H9 (cell line): ENCODE measurements around the gene KRT8. TPM values are rescaled to one million over a fixed set of nuclear protein-coding genes. Genes with fewer than 3 reads are reported as not detected.

ENCODE experiments used
- DNase-seq: peaks from one replicate; pipeline ENCODE4 v3.0.0-alpha.2; 2017
- H2AFZ ChIP-seq: one replicate; pipeline ENCODE4 v1.6.1; 2013; ENCODE audit warnings: mild to moderate bottlenecking, low read length, control low read depth, moderate library complexity
- H2AK5ac ChIP-seq: 2 replicates; pipeline ENCODE4 v1.6.1; 2013; ENCODE audit warnings: low read length, control low read depth, mixed read lengths; ENCODE audit not compliant: insufficient read length
- H2BK120ac ChIP-seq: one replicate; pipeline ENCODE4 v1.6.1; 2013; ENCODE audit warnings: low read depth, mild to moderate bottlenecking, low read length, control low read depth, inconsistent platforms; ENCODE audit not compliant: poor library complexity, severe bottlenecking
- H2BK12ac ChIP-seq: 2 replicates; pipeline ENCODE4 v1.6.1; 2013; ENCODE audit warnings: low read length, control low read depth, mixed read lengths, low read depth; ENCODE audit not compliant: insufficient read length
- H2BK15ac ChIP-seq: 2 replicates; pipeline ENCODE4 v1.6.1; 2013; ENCODE audit warnings: low read depth, low read length, control low read depth
- H2BK20ac ChIP-seq: one replicate; pipeline ENCODE4 v1.6.1; 2013; ENCODE audit warnings: low read depth, mild to moderate bottlenecking, low read length, control low read depth, inconsistent platforms; ENCODE audit not compliant: poor library complexity, severe bottlenecking
- H2BK5ac ChIP-seq: 2 replicates; pipeline ENCODE4 v1.6.1; 2013; ENCODE audit warnings: low read length, control low read depth, mixed read lengths; ENCODE audit not compliant: insufficient read length
- H3K14ac ChIP-seq: 2 replicates; pipeline ENCODE4 v1.6.1; 2013; ENCODE audit warnings: low read length, control low read depth; ENCODE audit not compliant: insufficient read depth
- H3K18ac ChIP-seq: 2 replicates; pipeline ENCODE4 v1.6.1; 2013; ENCODE audit warnings: low read depth, mild to moderate bottlenecking, mixed read lengths, low read length, control low read depth; ENCODE audit not compliant: insufficient read length
- H3K23ac ChIP-seq: 2 replicates; pipeline ENCODE4 v1.6.1; 2013; ENCODE audit warnings: low read length, control low read depth, mixed read lengths, low read depth; ENCODE audit not compliant: insufficient read length
- H3K23me2 ChIP-seq: 2 replicates; pipeline ENCODE4 v1.6.1; 2013; ENCODE audit warnings: low read depth, mild to moderate bottlenecking, mixed read lengths, low read length, control low read depth; ENCODE audit not compliant: insufficient read length, poor library complexity, severe bottlenecking
- H3K27ac ChIP-seq: 2 replicates; pipeline ENCODE4 v1.5.1; 2013; ENCODE audit warnings: low read length, control low read depth, mixed read lengths, low read depth; ENCODE audit not compliant: insufficient read length
- H3K27me3 ChIP-seq: 2 replicates; pipeline ENCODE4 v1.6.1; 2013; ENCODE audit warnings: low read length, control low read depth, inconsistent platforms; ENCODE audit not compliant: insufficient read depth
- H3K4ac ChIP-seq: 2 replicates; pipeline ENCODE4 v1.6.1; 2013; ENCODE audit warnings: low read depth, mild to moderate bottlenecking, control low read depth, inconsistent platforms, low read length, moderate library complexity
- H3K4me1 ChIP-seq: 2 replicates; pipeline ENCODE4 v1.6.1; 2013; ENCODE audit warnings: low read length, control low read depth, inconsistent platforms; ENCODE audit not compliant: insufficient read depth
- H3K4me2 ChIP-seq: 2 replicates; pipeline ENCODE4 v1.6.1; 2013; ENCODE audit warnings: low read length, control low read depth, mixed read lengths; ENCODE audit not compliant: insufficient read length, insufficient read depth
- H3K56ac ChIP-seq: 2 replicates; pipeline ENCODE4 v1.6.1; 2013; ENCODE audit warnings: low read depth, mild to moderate bottlenecking, mixed read lengths, low read length, control low read depth; ENCODE audit not compliant: insufficient read length
- H3K79me1 ChIP-seq: 2 replicates; pipeline ENCODE4 v1.6.1; 2013; ENCODE audit warnings: low read depth, mild to moderate bottlenecking, moderate library complexity, low read length, control low read depth, inconsistent platforms; ENCODE audit not compliant: insufficient read depth, poor library complexity, severe bottlenecking
- H3K79me2 ChIP-seq: 2 replicates; pipeline ENCODE4 v1.6.1; 2013; ENCODE audit warnings: low read length, control low read depth, inconsistent platforms; ENCODE audit not compliant: insufficient read depth
- H3K9ac ChIP-seq: 2 replicates; pipeline ENCODE4 v1.6.1; 2013; ENCODE audit warnings: low read length, control low read depth, mixed read lengths; ENCODE audit not compliant: insufficient read length; ENCODE audit errors: extremely low read depth
- H3K9me3 ChIP-seq: one replicate; pipeline ENCODE4 v1.6.1; 2013; ENCODE audit warnings: low read depth, low read length, inconsistent platforms; ENCODE audit not compliant: control insufficient read depth
- H3T11ph ChIP-seq: one replicate; pipeline ENCODE4 v1.6.1; 2013; ENCODE audit warnings: mild to moderate bottlenecking, low read length, control low read depth, inconsistent platforms
- H4K20me1 ChIP-seq: one replicate; pipeline ENCODE4 v1.6.1; 2013; ENCODE audit not compliant: control insufficient read depth, insufficient read length, insufficient read depth
- H4K5ac ChIP-seq: 2 replicates; pipeline ENCODE4 v1.6.1; 2013; ENCODE audit warnings: low read depth, mild to moderate bottlenecking, mixed read lengths, low read length, control low read depth; ENCODE audit not compliant: insufficient read length
- H4K8ac ChIP-seq: replicated peaks from 2 replicates; pipeline ENCODE4 v1.6.1; 2013; ENCODE audit warnings: low read length, control low read depth, mixed read lengths, low read depth; ENCODE audit not compliant: insufficient read length
- H4K91ac ChIP-seq: 2 replicates; pipeline ENCODE4 v1.6.1; 2013; ENCODE audit warnings: low read depth, mild to moderate bottlenecking, moderate library complexity, mixed read lengths, low read length, control low read depth; ENCODE audit not compliant: insufficient read length
- H3K27ac Mint-ChIP-seq, 3 experiments: 2 replicates in 2 of 3; 3 replicates in 1 of 3; pipeline ENCODE4 v1.8.0; 2020 to 2021; ENCODE audit warnings: mixed read lengths in 3 of 3, mild to moderate bottlenecking in 1 of 3, moderate library complexity in 1 of 3
- H3K27me3 Mint-ChIP-seq: 2 replicates; pipeline ENCODE4 v1.8.0; 2021; ENCODE audit warnings: low read depth, mild to moderate bottlenecking, moderate library complexity, mixed read lengths
- H3K36me3 Mint-ChIP-seq, 3 experiments: 2 replicates in 2 of 3; 3 replicates in 1 of 3; pipeline ENCODE4 v1.8.0; 2020 to 2021; ENCODE audit warnings: low read depth in 3 of 3, mixed read lengths in 3 of 3; ENCODE audit not compliant: insufficient read depth in 1 of 3
- H3K4me1 Mint-ChIP-seq, 2 experiments: 2 replicates each; pipeline ENCODE4 v1.8.0; 2020; ENCODE audit warnings: mixed read lengths in 2 of 2
- H3K4me3 Mint-ChIP-seq, 2 experiments: 2 replicates in 1 of 2; 3 replicates in 1 of 2; pipeline ENCODE4 v1.8.0; 2020 to 2021; ENCODE audit warnings: mild to moderate bottlenecking in 2 of 2, mixed read lengths in 2 of 2, moderate library complexity in 1 of 2
- H3K9me3 Mint-ChIP-seq, 2 experiments: 2 replicates in 1 of 2; 3 replicates in 1 of 2; pipeline ENCODE4 v1.8.0; 2020; ENCODE audit warnings: mild to moderate bottlenecking in 2 of 2, mixed read lengths in 2 of 2, moderate library complexity in 1 of 2
- CTCF ChIP-seq: fragments of 200-600 bp; sonication (generic); conservative IDR thresholded peaks from 3 replicates; pipeline ENCODE4 v1.8.0; 2021; ENCODE audit warnings: antibody characterized with exemption, mild to moderate bottlenecking
- WGBS: extraction: QIAGEN DNeasy Blood & Tissue Kit; methylation state at CpG from one replicate; pipeline ENCODE4 v1.1.7; 2013; ENCODE audit warnings: missing lambda C conversion rate, low lambda C conversion rate, mixed read lengths; ENCODE audit not compliant: insufficient read length; ENCODE audit errors: extremely low coverage; 5-methylcytosine and 5-hydroxymethylcytosine counted together
- total RNA-seq: library from RNA; stranded (reverse); gene quantifications from 2 replicates; pipeline ENCODE4 v1.2.1, GENCODE V29; 2021

KRT8 gene
- total RNA-seq, 1 experiment from 2014 or later = 244 TPM

GRCh38 chr12:52877242-52877641 is 27.6 kb downstream of the KRT8 start:
- H3K4me1 Mint-ChIP-seq = peaks cover 12 to 28% of the 10 kb centered on the region in 2 experiments
- WGBS = no CpG with 5 or more reads among the region's 3 CpGs

More at GRCh38 chr12:52877242-52877641, 27.6 kb downstream of the KRT8 start:
- no peak overlapping the region for H3K9ac ChIP-seq
- H3K4me1 ChIP-seq = no peaks in the 10 kb centered on the region
- peaks cover 52% of the 10 kb centered on the region for H3K27me3 Mint-ChIP-seq
- no peak overlapping the region for H2AK5ac ChIP-seq
- peaks cover 9% of the 10 kb centered on the region for H3K23me2 ChIP-seq
- no peak overlapping the region for H4K5ac ChIP-seq
- no peaks in the 10 kb centered on the region for H3K9me3 ChIP-seq
- H3K9me3 Mint-ChIP-seq = no peaks in the 10 kb centered on the region
- H2BK5ac ChIP-seq = no peak overlapping the region
- H3K4me2 ChIP-seq = no peak overlapping the region
- H2BK20ac ChIP-seq = no peak overlapping the region
- no peak overlapping the region for H3K14ac ChIP-seq
- H3T11ph ChIP-seq = no peak overlapping the region
- H3K18ac ChIP-seq = no peak overlapping the region
- no peak overlapping the region for H2AFZ ChIP-seq
- H2BK15ac ChIP-seq = no peak overlapping the region
- H3K79me2 ChIP-seq = no peaks in the 10 kb centered on the region
- H3K4ac ChIP-seq = no peak overlapping the region
- H4K20me1 ChIP-seq = no peaks in the 10 kb centered on the region
- no peak overlapping the region for H3K56ac ChIP-seq
- DNase-seq = no peak
- peak overlapping the region in 1 of 3 experiments; percentile 25; a peak in 1 of 7 replicates for H3K27ac Mint-ChIP-seq
- no peak overlapping the region for H2BK12ac ChIP-seq
- no peak overlapping the region for H3K4me3 Mint-ChIP-seq
- no peaks in the 10 kb centered on the region for H3K36me3 Mint-ChIP-seq
- no peaks in the 10 kb centered on the region; the same call in 1 of the 2 replicates for H3K27me3 ChIP-seq
- no peaks in the 10 kb centered on the region for H3K79me1 ChIP-seq
- H2BK120ac ChIP-seq = no peak overlapping the region
- H4K91ac ChIP-seq = no peak overlapping the region
- TF ChIP-seq CTCF = no peak
- H3K27ac ChIP-seq = no peak overlapping the region
- H3K23ac ChIP-seq = no peak overlapping the region
- H4K8ac ChIP-seq = no peak overlapping the region
